Measurements from ENCODE around the gene GOLT1A.

Gene GOLT1A

DNA sequence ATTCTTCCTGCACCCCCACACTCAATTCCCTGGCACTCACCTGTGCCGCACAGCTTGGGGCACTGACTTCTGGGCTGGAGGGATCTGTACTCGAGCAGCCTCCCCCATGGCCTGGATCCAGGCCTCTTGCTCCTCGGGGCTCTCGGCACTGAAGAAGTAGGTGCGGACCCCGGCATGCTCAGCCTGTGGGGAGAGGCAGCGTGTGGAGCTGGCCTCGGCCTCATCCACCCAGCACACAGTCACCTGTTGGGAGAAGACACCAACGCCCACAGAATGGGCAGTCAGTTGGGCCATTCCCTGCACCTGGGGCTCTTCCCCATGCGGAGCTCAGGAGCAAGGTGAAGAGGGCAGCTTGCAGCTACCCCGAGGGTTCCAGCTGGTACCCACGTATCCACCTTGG, 47.5 kb upstream of the GOLT1A start:
- TF ChIP-seq TAF1 (IDR thresholded peaks at IDR 0.05; ENCODE audit: borderline replicate concordance, insufficient read depth, low read length), result no peak
- TF ChIP-seq FOXP2 (optimal IDR thresholded peaks at IDR 0.05; ENCODE audit: borderline replicate concordance, extremely low read depth, extremely low read length, insufficient read depth), result no peak
- TF ChIP-seq SIN3A (IDR thresholded peaks at IDR 0.05; ENCODE audit: borderline replicate concordance, insufficient read depth, low read length), result no peak
- no peak for TF ChIP-seq POLR2AphosphoS5 (IDR thresholded peaks at IDR 0.05; ENCODE audit: low read depth, low read length)
- TF ChIP-seq, protein P1, sequence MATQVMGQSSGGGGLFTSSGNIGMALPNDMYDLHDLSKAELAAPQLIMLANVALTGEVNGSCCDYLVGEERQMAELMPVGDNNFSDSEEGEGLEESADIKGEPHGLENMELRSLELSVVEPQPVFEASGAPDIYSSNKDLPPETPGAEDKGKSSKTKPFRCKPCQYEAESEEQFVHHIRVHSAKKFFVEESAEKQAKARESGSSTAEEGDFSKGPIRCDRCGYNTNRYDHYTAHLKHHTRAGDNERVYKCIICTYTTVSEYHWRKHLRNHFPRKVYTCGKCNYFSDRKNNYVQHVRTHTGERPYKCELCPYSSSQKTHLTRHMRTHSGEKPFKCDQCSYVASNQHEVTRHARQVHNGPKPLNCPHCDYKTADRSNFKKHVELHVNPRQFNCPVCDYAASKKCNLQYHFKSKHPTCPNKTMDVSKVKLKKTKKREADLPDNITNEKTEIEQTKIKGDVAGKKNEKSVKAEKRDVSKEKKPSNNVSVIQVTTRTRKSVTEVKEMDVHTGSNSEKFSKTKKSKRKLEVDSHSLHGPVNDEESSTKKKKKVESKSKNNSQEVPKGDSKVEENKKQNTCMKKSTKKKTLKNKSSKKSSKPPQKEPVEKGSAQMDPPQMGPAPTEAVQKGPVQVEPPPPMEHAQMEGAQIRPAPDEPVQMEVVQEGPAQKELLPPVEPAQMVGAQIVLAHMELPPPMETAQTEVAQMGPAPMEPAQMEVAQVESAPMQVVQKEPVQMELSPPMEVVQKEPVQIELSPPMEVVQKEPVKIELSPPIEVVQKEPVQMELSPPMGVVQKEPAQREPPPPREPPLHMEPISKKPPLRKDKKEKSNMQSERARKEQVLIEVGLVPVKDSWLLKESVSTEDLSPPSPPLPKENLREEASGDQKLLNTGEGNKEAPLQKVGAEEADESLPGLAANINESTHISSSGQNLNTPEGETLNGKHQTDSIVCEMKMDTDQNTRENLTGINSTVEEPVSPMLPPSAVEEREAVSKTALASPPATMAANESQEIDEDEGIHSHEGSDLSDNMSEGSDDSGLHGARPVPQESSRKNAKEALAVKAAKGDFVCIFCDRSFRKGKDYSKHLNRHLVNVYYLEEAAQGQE (IDR thresholded peaks at IDR 0.05; ENCODE audit: insufficient read depth in 1 of 2, low read depth in 2 of 2, low read length in 2 of 2), result no peak

DNA sequence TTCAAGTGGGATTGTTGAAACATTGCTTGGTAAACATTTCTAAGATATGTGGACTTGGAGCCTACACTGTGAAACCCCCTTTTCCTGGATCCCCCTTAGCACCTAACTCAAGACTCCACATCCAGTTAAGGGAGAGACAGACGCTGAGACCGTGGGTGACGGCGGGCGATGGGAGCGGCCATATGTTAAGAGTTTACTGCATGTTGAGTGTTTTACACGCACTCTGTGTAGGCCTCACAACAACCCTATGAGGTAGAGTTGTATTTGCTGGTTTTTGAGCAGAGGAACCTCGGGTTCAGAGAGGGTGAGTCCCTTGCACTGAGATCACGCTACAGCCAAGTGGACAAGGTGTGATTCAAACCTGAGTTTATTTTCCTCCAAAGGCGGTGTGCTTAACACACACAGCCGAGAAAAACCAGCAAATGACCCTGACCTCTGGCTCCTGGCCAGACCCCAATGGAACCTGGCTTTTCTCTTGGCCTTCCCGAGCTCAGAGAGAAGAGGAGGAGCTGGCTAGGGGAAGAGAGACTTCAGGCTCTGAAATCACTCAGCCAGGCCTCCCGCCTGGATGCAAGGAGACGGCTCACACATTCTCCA, 46.9 kb upstream of the GOLT1A start:
- TF ChIP-seq TAF1 (IDR thresholded peaks at IDR 0.05; ENCODE audit: borderline replicate concordance, insufficient read depth, low read length) (no peak), FOXP2 (optimal IDR thresholded peaks at IDR 0.05; ENCODE audit: borderline replicate concordance, extremely low read depth, extremely low read length, insufficient read depth) (no peak), SIN3A (IDR thresholded peaks at IDR 0.05; ENCODE audit: borderline replicate concordance, insufficient read depth, low read length) (no peak), POLR2AphosphoS5 (IDR thresholded peaks at IDR 0.05; ENCODE audit: low read depth, low read length) (no peak)
- TF ChIP-seq, protein P1 (IDR thresholded peaks at IDR 0.05; ENCODE audit: insufficient read depth in 1 of 2, low read depth in 2 of 2, low read length in 2 of 2), result no peak

DNA sequence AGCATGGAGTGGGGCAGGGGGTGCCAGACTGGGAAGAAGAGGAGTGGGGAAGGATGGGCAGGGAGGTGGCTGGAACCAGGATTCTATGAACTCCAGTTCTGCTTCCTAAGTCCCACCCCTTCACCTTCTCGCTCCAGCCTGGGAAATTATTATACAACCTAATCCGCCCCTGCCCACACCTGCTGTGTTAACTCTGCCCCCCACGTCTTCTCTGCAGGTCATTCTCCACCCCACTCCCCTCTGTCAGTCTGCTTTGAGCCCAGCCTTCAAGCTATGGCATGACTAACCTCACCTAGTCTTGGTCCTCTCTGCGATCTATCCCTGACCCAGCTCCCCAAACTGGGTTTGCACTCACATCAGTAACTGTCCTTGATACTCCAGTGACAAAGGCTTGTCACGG, 46.0 kb upstream of the GOLT1A start:
- no peak for TF ChIP-seq POLR2AphosphoS5 (IDR thresholded peaks at IDR 0.05; ENCODE audit: low read depth, low read length)
- no peak for TF ChIP-seq FOXP2 (optimal IDR thresholded peaks at IDR 0.05; ENCODE audit: borderline replicate concordance, extremely low read depth, extremely low read length, insufficient read depth)
- TF ChIP-seq SIN3A (IDR thresholded peaks at IDR 0.05; ENCODE audit: borderline replicate concordance, insufficient read depth, low read length), result no peak
- TF ChIP-seq TAF1 (IDR thresholded peaks at IDR 0.05; ENCODE audit: borderline replicate concordance, insufficient read depth, low read length), result no peak
- TF ChIP-seq, protein P1 (IDR thresholded peaks at IDR 0.05; ENCODE audit: insufficient read depth in 1 of 2, low read depth in 2 of 2, low read length in 2 of 2), result no peak

DNA sequence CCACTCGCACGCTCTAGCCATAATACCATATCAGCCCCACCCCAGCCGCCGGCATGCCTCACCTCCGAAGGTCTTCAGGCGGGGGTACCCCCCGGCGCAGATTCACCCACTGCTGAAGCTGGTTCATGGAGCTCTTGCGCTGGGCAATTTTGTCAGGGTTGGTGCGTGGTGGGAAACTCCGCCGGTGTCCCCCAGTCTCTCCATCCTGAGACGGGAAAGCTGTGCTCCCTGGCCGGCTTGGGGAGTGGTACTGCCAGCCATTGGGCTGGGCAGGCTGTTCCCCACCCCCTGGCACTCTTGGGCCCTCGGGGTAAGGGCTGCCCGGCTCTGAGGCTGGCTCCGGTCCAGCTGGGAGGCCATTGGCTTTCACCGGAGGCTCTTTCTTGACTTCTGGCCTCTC, 45.4 kb upstream of the GOLT1A start:
- no peak for TF ChIP-seq TAF1 (IDR thresholded peaks at IDR 0.05; ENCODE audit: borderline replicate concordance, insufficient read depth, low read length)
- TF ChIP-seq, protein P1 (IDR thresholded peaks at IDR 0.05; ENCODE audit: insufficient read depth in 1 of 2, low read depth in 2 of 2, low read length in 2 of 2), result no peak

All from PFSK-1 (cell line).